GM19467 (cell line): ENCODE data around the gene TESK2.
"Not testable (repeated sequence)": the region's sequence is repeated elsewhere in the genome, so short reads cannot be mapped to it uniquely, and the experiment has no call there.

ENCODE experiments used
- ATAC-seq: cut with Tn5 transposase; IDR thresholded peaks from one replicate; pipeline ENCODE4 v1.9.1; 2021; ENCODE audit warnings: mild to moderate bottlenecking, moderate library complexity; ENCODE audit not compliant: unreplicated experiment

Gene TESK2

DNA sequence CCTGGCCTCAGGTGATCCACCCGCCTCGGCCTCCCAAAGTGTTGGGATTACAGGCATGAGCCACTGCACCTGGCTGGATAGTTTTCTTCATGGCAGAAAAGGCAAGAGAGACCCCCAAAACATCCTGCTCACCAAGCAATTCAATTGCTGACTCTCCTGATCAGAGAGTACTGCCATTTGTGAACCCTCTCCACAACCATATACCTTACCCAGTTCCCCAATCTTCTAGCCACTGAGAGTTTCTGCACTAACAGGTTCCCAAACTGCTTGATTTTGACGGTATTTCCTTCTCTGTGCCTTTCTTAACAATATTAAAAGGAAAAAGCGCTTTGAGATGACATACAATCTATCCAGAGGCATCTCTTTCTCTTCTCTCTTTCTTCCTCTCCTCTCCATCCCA, 110.8 kb downstream of the TESK2 start:
- ATAC-seq: no peak

DNA sequence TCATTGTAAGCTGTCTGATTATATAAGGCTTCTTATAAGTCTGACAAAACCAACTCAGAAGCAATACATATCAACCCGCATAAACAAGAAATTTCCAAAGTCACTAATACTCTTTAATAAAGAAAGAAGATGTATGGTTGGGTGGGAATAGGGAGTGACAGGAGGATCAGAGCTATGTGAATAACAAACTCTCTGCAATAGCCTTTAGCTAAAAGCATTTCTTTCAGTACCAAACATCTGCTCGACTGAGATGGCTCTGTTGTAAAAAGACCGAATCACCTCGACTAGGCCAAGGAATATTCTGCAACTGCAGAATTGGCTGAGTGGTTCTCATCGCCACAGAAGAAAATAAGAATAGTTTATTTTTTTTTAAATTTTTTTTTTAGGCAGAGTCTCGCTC, 111.4 kb downstream of the TESK2 start:
- no peak for ATAC-seq

DNA sequence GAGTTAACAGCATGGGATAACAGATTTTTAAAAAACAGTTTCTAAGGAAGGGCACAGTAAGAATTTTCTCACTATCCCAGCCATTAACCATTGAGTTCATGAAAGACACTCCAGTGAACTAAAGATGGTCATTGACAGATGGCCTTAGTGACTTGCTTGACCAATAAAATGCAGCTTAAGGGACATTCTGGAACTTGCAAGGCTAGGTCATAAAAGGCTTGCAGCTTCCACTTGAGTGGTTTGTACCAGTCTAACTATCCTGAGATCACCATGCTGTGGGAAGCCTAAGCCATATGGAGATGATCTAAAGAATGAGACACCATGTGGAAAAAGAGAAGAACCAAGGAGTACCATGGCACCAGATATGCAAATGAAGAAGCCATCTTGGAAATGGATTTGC, 112.8 kb downstream of the TESK2 start:
- ATAC-seq: no peak

DNA sequence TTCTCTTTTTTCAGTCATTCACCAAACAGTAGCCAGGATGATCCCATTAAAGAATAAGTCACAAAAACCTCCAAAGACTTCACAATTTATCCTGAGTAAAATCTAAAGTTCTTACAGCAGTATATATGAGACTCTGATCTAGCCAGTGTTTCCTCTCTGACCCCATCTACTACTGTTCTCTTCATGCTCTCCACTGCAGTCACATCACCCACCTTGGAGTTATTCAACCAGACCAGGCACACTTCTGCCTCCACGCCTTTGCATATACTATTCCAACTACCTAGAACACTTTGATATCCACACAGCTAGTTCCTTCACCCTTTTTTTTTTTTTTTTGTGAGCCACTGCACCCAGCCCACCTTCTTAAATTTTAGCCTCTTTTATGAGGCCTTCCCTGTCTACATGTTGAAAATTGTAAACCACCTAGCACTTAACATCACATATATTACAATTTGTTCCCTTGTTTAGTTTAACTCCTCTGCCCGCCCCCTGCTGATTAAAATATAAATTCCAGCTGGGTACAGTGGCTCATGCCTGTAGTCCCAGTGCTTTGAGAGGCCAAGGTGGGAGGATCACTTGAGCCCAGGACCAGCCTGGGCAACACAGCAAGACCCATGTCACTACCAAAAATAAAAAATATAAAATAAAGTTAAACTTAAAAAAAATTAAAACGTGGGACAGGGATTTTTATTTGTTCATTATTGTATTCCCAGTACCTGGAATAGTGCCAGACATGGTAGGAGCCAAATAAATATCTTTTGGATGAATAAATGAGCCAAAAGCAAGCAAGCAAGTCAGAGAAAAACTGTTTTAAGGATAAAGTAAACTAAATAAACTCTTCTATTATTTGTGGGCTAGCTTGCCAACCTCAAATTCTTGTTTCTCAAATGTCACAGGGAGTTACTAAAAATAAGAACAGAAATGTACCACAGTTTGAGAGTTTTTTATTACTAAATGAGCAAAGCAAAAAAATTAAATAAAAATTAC, 115.6 kb downstream of the TESK2 start:
- ATAC-seq: no peak

DNA sequence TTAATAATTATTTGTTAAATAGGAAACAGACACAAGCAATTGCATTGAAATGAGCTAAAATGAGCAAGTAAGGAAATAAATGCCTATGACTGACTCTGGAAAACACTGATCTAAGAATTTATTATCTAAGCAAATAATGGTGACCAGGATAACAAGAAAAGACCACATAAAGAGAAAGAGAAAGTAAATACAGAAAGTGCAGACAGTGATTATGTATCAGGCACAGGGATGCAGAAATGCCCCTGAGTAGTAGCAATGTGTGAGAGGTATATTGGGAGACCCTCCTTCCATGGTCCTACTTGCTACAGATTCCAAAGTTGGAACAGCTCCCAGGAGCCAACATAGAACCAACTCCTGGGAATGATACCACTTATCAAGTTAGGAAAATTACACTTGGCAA, 117.4 kb downstream of the TESK2 start:
- ATAC-seq: no peak

DNA sequence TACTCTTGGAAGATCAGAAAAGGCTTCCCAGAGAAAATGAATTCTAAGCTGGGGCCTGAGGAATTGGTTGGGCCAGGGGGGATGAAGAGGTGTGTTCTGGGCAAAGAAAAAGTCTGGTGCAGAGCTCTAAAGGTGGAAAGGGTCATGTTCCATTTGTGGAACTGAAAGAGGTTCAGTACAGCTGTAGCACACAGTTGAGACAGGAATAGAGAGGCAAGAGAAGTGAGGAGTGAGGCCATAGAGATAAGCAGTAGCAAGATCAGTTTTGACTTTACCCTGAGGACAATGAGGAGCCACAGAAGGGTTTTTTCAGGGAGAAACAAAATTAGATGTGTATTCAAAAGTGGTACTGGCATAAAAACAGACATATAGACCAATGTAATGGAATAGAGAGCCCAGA, 120.4 kb downstream of the TESK2 start:
- peak; percentile 65 for ATAC-seq

DNA sequence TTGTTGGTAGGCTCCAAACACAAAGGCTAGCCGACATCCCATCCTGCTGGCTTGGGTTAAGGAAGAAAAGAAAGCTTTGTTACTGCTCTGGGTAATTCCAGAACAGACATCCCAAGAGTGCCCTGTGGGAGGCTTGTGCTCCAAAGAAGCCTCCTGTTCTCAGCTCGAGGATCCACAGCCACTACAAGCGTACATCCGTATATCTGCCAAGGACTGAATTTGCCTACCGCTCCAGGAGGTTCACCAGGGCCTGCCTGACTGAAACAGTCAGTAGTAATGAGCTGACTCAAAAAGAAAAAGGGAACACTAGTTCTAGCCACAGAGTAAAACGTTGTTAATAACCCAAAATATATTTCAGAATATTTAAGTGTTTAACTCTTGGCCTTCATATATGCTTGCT, 125.9 kb downstream of the TESK2 start:
- no peak for ATAC-seq

DNA sequence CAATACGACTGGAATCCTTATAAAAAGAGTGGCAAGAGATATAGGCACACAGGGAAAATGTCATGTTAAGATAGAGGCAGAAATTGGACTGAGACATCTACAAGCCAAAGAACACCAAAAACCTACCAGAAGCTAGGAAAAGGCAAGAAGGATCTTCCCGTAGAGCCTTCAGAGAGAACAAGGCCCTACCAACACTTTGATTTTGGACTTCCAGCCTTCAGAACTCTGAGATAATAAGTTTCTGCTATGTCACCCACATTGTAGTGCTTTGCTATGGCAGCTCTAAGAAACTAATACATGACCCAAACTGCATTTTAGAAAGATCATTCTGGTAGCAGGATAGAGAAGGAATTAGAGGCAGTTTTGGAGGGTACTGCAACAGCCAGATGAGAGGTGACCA, 126.7 kb downstream of the TESK2 start:
- ATAC-seq: no peak

DNA sequence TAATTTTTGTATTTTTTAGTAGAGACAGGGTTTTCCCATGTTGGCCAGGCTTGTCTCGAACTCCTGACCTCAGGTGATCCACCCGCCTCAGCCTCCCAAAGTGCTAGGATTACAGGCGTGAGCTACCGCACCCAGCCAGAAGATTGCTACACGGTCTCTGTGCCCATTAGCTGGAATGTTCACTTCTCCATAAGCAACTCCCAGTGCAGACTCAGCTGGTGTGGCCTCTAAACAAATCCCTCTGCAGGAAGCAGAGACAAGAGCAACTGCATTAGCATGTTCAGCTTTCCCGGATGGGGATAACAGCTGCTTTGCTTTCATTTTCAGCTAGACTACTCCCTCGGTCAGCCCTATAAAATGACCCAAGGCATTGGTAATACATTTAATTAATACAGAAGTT, 130.0 kb downstream of the TESK2 start:
- ATAC-seq: not testable (repeated sequence)

DNA sequence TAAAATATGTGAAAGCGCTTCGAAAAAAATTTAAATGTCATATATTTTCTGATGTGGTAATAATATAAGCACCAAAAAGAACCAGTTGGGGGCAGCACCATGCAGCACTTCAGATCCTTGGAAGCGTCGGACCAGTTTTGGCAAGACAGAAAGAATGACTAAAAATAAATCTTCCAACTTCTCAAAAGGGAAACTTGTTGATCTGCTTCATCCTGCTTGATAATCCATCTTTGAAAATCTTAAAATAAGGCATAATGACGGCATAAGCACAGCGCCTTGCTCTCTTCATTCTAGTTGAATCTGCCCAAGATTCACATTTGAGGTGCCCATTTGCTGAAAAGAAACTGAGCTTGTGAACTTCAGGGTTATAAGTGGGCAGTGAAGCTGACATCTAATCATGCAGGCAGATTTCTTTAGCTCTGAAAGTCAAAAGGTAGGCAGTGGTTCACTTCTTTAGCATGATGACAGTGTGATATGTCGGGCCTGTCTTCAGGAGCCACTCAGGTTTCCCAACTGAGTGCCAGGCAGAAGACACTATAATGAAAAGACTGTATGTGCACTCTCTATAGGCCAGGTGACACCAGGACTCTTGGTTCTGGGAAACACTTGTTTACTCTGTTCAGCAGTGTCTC, 131.0 kb downstream of the TESK2 start:
- no peak for ATAC-seq

DNA sequence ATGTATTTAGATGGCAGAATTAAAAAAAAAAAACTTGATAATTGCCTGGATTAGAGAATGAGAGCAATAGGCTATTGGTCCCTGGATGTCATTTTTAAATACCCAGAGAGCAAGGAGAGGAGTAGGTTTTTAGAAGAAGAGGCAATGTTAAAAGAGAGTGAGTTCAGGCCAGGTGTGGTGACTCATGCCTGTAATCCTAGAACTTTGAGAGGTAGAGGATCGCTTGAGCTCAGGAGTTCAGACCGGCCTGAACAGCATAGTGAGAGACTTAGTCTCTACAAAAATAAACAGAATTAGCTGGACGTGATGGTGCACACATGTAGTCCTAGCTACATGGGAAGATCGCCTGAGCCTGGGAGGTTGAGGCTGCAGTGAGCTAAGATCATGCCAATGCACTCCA, 134.8 kb downstream of the TESK2 start:
- no peak for ATAC-seq

DNA sequence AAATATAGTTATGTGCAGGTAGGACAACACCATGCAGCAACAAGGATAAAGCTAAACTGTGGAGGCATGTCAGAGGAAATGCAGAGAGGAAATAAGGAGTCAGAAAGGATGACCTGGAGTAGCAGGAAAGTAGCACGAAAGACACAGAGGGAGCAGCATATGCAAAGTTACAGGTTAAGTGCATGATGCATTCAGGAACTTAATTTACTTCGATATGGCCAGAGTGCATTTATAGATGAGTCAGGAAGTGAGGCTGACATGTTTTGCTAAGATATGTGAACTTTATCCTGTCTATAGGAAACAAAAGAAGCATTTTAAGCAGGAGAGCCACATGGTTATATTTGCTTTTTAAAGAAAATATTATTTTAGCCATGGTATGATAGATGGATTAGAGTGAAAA, 135.3 kb downstream of the TESK2 start:
- no peak for ATAC-seq

DNA sequence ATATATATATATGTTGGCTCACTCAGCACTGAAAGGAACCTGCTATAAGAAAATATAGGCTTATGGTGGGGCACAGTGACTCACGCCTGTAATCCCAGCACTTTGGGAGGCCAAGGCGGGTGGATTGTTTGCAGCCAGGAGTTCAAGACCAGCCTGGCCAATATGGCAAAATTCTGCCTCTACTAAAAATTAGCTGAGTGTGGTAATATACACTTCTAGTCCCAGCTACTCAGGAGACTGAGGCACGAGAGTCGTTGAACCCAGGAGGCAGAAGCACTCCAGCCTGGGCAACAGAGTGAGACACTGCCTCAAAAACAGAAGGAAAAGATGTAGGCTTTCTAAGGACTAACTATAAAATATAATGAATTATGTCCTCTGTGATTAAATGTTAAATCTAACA, 136.1 kb downstream of the TESK2 start:
- no peak for ATAC-seq

DNA sequence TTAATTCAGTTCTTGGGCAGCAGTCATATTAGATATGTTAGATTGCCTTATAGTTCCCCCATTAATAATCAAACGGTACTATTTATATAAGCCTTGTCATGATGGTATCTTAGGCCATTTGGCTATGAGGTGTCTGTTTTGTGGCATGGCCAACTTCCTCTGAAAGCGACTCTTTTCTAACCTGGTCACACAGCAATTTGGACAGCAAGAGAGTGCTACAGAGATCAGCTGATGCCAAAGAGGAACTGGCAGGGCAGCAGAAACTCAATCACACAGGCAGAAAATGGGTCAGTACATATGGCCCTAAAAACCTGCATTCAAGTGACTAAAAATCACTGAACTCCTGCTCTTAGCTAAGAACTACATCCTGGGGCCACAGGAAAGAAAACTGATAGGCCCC, 137.3 kb downstream of the TESK2 start:
- no peak for ATAC-seq

DNA sequence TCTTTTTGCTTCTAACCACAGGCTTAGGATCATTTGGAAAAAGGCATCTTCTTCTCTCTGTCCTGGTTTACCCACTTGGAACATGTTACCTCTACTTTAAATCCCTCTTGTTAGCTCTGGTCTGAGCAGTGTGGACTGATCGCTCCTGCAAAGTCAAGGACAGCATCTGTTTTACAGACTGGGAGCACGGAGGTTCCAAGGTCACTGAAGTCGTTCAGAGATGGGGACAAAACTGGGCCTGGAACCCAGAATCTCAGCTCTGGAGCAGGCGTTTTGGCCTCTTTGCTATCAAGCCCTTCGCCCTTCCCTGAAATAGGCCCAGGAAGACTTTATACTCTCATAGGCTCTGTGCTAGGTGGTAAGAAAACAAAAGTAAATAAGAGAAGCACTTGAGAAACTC, 139.5 kb downstream of the TESK2 start:
- no peak for ATAC-seq

DNA sequence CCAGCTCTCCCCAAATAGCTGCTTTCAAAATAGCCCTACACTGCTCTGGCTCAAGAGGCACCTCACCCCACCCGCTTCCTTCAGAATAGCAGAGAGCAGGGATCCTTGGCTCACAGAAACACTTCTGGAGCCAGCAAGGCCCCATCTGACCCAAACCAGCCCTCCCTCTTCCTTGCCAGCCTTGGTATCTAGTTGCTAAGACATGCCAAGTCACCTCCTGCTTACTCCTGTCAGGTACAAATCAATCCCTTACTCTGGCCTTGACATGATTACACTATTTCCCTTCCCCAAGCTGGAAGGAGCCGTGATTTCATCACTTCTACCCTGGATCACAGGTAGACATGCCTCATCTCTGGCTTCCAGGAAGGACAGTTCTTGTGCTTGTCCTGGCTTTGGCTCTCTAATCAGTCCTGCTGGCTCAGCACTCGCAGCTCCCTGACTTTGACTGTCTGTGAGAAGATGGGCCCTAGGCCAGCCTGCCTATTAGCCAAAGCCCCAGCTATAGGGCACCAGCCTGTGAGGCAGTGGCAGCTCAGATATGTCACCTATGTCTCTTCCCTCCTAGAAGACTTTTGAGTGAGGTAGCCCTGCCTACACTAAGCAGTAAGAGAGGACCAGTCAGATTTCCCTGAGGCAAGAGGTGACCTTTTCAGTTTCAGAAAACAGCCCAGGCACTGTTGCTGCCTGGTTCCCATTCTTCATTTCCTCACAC, 141.8 kb downstream of the TESK2 start:
- ATAC-seq: no peak

DNA sequence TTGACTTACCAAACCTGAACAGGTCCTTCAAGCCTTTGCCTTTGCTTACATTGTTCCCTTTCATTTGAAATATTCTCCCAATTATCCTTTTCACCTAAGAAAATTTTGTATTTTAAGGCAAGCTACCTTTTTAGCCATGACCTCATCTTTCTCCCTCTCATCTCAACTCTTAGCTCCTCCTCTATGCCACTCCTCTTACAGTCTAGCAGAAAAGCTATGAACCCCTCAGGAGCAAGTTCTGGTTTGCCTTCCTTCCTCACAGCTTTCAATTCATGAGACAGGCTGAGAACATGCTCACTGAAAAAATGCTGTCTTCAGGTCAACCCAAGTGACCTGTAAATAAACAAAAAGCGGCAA, 142.4 kb downstream of the TESK2 start:
- no peak for ATAC-seq

DNA sequence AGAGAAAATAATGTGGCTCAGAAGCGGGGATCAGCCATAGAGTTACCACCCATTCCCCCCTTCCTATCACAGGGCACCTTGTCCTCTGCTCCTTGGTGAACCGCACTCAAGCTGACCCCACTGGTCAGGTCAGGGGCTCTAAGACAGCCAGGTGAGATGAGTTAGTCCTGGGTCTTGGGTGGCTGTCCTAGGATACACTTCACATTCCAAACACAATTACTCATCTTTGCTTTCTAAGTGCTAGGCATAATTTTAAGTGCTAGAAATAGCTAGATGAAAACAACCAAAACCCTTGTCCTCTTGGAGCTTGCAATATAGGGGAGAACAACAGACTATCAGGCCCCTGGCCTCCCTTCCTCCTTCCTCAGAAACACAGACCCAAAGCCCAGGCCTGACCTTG, 142.9 kb downstream of the TESK2 start:
- ATAC-seq: no peak

DNA sequence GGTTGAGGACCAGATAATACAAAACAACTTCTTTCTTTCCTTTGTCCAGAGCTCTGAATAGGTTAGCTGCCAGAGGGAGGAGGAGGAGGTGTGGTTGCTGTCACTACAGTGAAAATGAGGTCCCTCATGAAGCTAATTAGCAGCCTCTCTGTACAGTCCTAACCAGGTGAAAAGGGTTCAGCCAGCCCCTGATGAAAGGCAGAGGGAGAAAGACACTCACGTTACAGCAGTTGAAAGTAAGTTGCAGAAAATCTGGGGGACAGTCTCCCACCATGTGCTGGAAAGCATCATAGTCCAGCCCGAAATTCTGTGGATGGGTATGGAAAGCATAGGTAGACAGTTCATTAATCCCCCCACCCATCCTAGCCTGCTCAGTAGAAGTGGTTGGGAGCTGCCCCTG, 144.5 kb downstream of the TESK2 start:
- ATAC-seq: no peak

DNA sequence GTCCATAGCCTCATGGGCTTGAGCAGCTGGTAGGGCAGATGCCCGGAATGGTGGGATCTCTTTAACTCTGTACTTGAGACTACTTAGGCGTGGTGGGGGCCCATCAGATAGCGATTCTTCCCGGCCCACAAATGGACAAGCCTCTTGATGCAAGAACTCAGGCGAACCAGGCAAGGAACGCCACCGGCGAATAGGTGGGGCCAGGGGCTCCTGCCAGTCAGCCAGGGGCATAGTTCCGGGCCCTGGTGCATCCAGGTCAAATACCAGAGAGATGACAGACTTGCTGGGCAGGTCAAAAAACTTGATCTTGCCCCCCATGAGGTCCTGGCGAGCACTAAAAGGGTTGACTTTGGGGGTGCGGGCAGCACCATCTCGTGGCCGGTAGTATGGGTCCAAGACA, 145.9 kb downstream of the TESK2 start:
- no peak for ATAC-seq

DNA sequence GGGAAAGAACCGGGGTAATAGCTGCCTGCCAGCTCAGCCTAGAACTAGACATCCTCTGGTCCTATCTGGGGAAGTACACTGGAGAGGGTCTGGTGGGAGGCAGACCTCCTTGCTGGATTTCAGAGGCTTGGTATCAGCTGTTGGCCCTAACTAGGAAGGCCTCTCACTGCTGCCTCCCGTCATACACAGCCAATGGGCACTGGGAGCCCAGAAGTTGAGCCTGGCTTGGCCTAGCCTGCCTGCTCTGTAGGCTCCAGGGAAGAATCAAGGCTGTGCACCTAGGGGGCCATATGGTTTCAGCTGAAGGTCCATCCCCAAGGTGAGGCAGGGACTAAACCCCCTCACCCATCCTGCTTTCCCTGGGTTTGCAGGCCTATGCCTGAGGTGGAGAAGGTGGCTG, 146.5 kb downstream of the TESK2 start:
- ATAC-seq: no peak
